GM18868 (cell line): ENCODE results near the gene PLA2G5.
"Not testable (repeated sequence)": the region's sequence is repeated elsewhere in the genome, so short reads cannot be mapped to it uniquely, and the experiment has no call there.

Source experiments
- ATAC-seq: cut with Tn5 transposase; IDR thresholded peaks from one replicate; pipeline ENCODE4 v1.9.1; 2021; ENCODE audit warnings: mild to moderate bottlenecking, moderate library complexity; ENCODE audit not compliant: unreplicated experiment

PLA2G5 gene

GRCh38 chr1:20069874-20070273 lies at the start of gene PLA2G5:
Gene PLA2G5 (plus strand): TSS chr1:20070194. CDS start chr1:20084831, 14,637 bp downstream.
- no peak for ATAC-seq

GRCh38 chr1:20028125-20028524 lies 41.9 kb upstream of the PLA2G5 start:
- no peak for ATAC-seq

GRCh38 chr1:20028726-20029125 lies 41.3 kb upstream of the PLA2G5 start:
- ATAC-seq, result no peak

GRCh38 chr1:20029178-20029912 lies 40.6 kb upstream of the PLA2G5 start:
- no peak for ATAC-seq

- ATAC-seq, result not testable (repeated sequence)
Measured at GRCh38 chr1:20030436-20031151, 39.4 kb upstream of the PLA2G5 start.

GRCh38 chr1:20031161-20031560 lies 38.8 kb upstream of the PLA2G5 start:
- no peak for ATAC-seq

- no peak for ATAC-seq
Measured at GRCh38 chr1:20031836-20032235, 38.2 kb upstream of the PLA2G5 start.

GRCh38 chr1:20032425-20032824 lies 37.6 kb upstream of the PLA2G5 start:
- ATAC-seq, result no peak

GRCh38 chr1:20033420-20033819 lies 36.6 kb upstream of the PLA2G5 start:
- no peak for ATAC-seq

GRCh38 chr1:20035114-20035513 lies 34.9 kb upstream of the PLA2G5 start:
- ATAC-seq, result no peak

GRCh38 chr1:20037877-20038276 lies 32.1 kb upstream of the PLA2G5 start:
- ATAC-seq, result no peak

- ATAC-seq, result no peak
Measured at GRCh38 chr1:20047096-20047495, 22.9 kb upstream of the PLA2G5 start.

GRCh38 chr1:20048563-20048962 lies 21.4 kb upstream of the PLA2G5 start:
- ATAC-seq, result no peak

GRCh38 chr1:20049056-20049798 lies 20.8 kb upstream of the PLA2G5 start:
- not testable (repeated sequence) for ATAC-seq

- no peak for ATAC-seq
Measured at GRCh38 chr1:20051218-20051829, 18.7 kb upstream of the PLA2G5 start.

- ATAC-seq, result no peak
Measured at GRCh38 chr1:20052386-20052785, 17.6 kb upstream of the PLA2G5 start.

GRCh38 chr1:20057886-20058420 lies 12.0 kb upstream of the PLA2G5 start:
- no peak for ATAC-seq

GRCh38 chr1:20058531-20058930 lies 11.5 kb upstream of the PLA2G5 start:
- ATAC-seq, result no peak

GRCh38 chr1:20059847-20060246 lies 10.1 kb upstream of the PLA2G5 start:
- no peak for ATAC-seq

GRCh38 chr1:20060791-20061190 lies 9.2 kb upstream of the PLA2G5 start:
- ATAC-seq, result not testable (repeated sequence)

- no peak for ATAC-seq
Measured at GRCh38 chr1:20061866-20062265, 8.1 kb upstream of the PLA2G5 start.
